HG03025 (cell line): ENCODE measurements around the gene JOSD1.
A peak's percentile ranks its signal among the peaks of the same experiment; 100 is the strongest.

Source experiments
- ATAC-seq: cut with Tn5 transposase; IDR thresholded peaks from one replicate; pipeline ENCODE4 v1.9.1; 2021; ENCODE audit warnings: mild to moderate bottlenecking, moderate library complexity; ENCODE audit not compliant: unreplicated experiment, low FRiP score

JOSD1 gene

DNA sequence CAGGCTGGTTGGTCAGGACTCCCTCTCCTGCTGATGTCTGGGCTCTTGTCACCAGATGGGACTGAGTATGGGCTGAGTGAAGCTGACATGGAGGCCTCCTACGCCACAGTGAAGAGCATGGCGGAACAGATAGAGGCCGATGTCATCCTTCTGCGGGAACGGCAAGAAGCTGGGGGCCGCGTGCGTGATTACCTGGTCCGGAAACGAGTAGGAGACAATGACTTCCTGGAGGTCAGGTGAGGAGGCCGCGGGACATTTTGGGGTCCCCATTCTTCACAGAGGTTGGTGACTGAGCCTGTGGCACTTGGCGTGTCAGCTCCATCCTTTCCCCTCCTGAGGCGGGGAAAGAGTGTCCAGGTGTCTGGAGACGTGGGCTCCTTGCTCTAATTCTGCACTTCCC, 15.1 kb upstream of the JOSD1 start:
- no peak for ATAC-seq

DNA sequence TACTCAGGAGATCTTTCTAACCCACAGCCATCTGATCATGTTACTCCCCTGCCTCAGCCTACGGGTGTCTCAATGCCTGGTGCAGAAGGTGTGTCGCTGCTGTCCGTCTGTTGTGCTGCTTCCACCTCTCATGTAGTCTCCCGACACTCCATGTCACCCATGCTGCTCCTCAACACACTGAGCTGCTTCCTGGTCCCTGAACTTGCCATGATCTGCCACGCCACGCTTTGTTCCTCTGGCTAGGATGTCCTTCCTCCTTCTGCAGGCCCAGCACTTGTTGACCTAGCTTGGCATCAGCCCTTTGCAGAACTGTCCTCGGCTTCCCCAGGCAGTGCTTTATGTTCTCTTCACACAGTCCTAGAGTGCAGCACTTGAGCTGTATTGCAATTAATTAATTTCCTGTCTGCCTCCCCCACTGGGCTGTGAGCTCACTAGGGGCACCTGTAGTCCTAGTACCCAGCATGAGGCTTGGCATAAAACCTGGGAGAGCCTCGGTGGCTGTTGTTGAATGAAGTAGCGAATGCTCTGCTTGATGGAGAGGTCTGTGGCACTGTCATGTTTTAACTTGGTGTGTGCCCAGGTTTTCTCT, 14.5 kb upstream of the JOSD1 start:
- no peak for ATAC-seq

DNA sequence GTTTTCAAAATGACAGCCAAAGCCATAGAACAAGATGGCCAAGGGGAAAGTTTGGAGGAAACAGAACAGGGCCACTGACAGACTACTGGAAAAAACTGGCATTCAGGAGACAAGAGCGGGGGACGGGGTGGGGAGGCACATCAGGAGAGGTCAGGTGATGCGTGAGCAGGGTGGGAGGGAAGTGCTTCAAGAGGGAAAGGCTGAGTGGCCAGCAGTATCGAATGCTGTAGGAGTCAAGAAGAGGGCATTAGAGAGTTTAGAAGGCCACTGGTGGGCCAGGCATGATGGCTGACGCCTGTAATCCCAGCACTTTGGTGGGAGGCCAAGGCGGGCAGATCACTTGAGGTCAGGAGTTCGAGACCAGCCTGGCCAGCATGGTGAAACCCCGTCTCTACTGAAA, 13.2 kb upstream of the JOSD1 start:
- no peak for ATAC-seq

DNA sequence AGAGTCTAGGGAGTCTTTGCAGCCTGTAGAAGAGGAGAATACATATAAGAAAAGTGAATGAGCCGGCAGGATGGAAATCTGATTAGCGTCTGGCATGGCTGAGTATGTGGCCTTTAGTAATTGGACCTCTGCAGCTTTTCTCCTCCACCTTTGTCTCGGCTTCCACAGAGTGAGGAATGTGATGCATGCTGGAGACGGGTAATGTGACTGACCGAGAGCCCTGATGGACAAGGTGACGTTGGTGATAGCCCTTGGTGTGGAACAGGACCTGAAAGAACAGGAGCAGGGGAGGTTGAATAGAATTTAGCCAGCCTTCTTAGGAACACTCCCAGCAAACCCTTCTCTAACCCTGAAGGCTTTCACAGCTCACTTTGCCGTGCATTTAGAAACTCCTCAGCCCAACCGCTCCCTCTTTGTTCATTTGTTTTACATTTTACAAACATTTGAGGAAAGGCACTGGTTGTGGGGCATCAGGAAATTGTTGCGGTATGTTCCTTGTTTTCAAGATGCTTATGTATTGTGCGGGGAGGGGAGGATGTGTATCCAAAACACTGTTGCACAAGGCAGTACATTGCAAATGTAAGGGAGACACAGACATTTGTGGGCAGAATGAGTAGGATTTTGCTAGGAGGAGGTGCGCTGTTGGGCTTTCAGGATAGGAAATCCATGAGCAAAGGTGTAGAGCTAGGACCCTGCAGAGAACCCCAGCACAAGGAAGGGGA, 11.9 kb upstream of the JOSD1 start:
- ATAC-seq, result no peak

DNA sequence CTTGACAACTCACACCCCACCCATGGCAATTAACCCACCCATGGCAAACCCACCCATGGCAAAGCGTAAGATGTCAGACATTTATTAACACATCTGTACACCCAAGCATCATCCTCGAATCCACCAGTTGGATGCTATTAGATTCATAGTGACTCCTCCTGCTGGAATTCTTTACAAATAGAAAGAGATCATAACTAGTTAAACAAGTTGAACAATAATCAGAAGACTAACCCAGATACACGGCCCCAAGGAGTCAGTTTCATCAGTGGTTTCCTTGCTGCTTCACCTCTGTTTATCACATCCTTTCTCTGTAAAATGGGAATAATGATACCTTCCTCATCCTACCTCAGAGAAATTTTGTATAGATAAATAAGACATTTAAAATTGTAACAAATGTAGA, 10.1 kb upstream of the JOSD1 start:
- no peak for ATAC-seq

DNA sequence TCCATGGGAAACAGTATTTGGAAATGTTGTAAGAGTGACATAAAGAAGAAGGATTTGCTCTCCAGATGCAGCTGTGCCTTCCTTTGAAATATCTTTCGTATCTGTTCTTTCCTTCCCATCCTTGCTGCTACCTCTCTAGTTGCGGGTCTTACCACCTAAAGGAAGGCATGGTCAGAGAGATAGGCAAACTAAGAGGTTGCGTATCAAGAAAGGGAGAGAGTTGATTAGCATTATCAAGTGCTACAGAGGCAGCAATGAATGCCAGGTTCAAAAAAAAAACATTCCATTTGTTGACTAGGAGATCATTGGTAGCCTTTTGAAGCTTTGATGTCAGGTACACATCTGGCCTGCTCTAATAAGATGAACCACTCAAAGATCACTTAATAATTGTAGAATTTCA, 9.6 kb upstream of the JOSD1 start:
- ATAC-seq, result no peak

DNA sequence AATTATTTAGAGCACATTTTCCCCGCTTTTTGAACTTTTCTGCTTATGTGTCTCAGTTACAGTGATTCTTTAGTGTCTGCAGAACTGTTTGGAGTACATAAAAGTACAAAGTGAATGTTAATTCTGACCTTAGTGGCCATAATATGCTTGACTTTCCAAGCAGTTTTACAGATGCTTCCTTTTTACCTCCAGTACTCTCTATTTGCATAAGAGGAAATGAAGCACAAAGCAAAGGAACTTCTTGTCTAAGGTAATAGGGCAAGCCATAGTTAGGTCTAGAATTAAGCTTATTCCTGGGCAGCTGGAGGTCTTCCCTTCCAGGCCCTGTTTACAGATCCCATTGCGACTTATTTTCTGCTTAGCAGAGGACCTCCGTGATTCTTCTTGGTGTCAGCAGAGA, 8.6 kb upstream of the JOSD1 start:
- ATAC-seq, result no peak

DNA sequence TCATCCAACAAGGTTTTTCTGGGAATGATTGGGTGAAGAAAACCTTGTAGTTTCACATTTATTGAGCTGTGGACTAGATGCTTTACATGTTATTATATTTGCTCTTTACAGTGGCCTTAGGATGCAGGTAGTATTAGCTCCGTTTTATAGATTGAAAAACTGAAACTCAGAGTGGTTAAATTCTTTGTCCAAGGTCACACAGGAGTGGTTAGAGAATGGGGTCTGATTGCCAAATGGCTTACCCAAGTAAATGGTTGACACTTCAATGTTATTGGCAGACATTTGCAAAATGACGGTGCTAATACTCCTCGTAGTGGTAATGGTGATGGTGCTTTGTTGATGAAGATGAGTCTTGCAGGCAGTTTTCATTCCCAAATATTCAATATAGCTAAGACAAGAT, 7.2 kb upstream of the JOSD1 start:
- no peak for ATAC-seq

DNA sequence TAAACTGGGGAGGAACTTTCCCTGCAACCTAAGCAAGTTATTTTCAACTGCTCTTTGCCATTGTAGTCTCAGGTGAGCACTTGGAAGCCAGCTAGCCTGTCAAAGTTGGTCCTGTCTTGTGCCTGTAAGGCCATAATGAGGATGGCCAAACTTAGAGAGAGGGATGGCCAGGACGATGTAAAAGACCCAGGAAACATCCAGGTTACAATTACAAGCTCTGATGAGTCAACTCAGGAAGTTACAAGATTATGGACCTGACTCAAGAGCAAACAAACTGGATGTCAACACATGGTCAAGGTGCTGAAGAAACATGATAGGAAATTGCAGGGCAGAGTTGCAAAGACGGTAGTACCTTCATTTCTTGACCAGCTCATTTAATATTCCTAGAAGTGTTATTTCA, 6.6 kb upstream of the JOSD1 start:
- no peak for ATAC-seq

DNA sequence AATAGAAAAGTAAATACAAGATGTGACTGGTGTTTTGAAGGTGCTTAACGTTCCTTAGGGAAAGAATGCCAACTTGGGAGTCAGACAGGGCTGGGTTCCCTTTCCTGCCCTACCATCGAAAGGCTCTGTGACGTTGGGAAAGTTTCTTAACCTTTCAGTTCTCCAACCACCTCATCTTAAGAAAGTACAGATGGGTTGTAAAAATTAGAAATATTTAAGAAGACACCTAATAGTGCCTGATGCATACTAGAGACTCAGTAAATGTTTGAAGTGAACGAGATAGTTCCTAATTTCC, 6.1 kb upstream of the JOSD1 start:
- ATAC-seq, result no peak

DNA sequence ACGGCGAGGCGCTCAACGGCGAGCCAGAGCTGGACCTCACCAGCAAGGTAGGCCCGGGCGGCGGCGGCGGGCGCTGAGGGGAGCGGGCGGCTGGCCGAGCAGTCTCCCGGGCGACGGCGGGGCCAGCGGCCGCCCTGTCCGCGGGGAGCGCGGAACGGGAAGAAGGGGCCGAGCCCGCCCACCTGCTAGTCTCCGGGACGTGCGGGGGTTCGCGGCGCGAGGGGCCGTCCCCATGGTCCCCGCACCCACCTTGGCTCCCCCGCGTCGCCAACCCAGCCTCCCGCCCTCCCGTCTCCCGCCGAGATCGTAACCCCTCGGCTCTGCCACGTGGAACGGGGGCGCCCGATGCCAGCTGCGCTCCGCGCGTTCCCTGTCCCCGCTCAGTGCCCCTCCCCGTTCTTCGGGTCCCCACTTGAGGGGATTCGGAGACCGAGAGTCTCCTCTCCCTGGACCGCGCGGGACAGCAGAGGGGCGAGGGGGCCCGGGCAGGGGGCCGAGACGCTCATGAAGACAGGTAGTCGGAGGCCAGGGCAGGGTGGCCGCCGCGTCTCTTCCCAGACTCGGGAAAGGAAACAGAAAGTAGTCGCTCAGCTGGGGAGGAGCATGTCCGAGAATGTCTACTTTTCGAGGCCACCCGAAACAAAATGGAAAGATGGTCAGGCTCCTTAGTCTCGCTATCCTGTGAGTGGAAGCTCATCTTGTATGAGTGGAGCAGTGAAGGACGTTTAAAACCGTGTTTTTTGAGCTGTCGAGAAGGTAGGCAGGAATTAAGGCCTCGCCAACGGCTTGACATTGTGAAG, 5.6 kb upstream of the JOSD1 start:
- peak; percentile 5 for ATAC-seq

DNA sequence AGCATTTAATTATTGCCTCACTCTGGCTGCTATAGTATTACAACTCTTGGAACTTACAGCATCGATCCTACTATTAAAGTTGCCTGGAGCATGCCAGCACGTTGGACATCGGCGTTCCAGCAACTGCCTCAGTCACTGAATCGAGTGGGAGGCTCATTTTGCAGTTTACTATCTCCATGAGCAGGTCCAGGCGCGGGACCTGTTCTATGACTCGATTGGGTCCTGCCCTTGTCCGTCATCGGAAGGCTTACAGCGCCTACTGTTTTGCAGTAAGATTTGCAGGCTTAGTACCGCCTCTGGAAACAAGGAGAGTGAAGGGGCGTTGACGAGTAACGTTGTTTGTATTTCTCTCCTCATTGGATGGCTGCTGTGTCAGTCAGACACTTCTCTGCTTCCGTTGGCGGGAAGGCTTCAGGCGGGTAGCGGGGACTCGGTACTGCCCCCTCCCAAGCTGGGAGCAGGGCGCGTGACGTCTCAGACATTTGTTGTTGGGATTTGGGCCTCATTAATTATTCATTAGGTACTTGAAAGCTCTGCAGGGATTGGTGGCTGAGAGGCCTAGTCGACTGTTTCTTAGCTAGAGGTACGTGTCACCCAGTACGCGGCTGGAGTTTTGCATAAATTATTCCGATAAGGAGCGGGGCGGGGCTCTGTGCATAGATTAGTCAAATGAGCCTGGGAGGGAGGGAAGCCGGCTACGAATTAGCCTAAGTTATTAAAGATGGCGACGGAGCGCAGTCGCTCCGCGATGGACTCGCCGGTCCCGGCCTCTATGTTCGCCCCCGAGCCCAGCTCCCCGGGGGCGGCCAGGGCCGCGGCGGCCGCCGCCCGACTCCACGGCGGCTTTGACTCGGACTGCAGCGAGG, 4.7 kb upstream of the JOSD1 start, which contains the start of gene GTPBP1:
GTPBP1 (plus strand) TSS at position 710 of the 866 bp plus-strand sequence; CDS start at position 722, 12 bp downstream.
- ATAC-seq, result peak; percentile 71

DNA sequence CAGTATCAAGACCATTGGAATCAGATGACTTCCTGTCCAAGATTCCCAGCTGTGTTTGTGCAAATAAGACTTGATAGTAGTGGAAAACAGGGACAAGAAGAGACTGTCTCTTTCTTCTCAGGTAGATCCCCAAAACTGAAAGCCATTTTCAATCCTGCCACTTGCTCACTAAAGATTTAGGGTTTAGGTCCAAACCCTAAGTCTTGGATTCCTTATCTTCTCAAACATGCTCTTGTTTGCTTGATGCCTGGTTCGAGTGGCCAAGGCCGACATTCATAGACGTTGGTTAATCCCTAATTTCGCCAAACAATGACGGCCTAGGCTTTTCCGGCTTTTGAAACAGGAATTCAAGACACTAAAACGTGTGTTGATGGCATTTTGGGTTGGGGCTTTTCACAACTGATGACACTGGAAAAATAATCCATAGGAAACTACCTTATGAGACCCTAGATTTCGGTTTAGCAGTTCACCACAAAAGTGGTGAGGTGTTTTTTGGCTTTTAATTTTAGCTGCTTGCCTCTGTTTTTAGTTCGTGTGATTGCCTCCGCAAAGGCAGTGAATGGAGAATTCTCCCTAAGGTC, 4.0 kb upstream of the JOSD1 start:
- ATAC-seq, result no peak

DNA sequence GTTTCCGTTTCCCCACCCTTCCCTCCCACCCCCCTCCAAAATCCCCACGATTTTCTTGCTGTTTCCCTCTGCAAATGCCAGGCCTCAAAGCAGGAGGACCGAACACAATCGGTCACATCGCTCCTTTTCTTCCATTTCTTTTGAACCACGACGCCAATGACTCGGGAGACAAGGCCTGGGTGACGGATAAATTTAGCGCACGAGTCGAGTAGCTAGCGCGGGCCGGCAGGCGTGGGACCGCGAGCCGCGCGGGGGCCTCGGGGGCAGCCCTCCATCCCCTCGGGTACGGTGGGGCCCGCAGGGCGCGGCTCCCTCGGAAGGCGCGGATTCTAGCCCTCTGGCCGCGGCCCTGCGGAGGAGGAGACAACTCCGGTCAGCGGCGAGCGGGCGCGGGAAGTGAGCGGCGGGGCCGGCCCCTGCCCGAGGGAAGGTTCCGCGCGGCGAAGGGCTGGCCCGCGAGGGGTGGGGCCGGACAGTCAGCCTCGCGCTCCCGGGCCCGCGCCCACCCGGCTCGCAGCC, 414 bp downstream of the JOSD1 start:
- no peak for ATAC-seq

DNA sequence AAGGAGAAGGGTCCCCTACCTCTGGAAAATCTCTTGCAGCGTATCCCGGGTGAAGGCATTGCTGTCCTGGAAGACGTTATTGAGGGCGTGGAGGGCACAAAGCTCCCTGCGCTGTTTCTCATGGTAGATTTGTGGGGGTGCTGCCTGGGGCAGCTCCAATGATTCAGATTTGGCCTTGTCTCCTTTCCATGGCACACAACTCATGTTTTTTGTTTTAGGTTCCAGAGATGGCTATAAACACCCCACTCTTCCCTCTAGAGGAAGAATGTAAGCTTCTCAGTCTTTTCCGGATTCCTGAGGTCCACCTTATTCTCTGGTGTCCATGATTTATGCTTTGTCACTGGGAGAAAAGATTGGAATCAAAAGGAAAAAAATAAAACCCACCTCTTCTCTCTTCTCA, 959 bp downstream of the JOSD1 start:
- ATAC-seq, result no peak

DNA sequence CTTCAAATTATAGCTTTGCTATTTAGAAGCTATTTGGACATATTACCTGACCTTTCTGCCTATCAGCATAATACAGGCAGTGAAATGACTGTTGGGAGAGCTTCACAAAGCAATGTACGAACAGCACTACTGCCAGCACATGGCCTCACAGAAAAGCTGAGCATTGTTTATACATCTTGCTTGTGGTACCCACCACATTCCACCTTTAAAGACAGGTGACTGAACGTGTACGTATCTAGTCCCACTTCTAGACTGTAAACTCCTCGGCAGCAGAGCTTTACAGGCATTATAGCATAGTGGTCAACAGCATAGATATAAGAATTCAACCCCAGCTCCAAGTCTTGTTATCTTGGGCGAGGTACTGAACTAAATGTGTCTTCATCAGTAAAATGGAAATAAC, 1.6 kb downstream of the JOSD1 start:
- ATAC-seq, result no peak

DNA sequence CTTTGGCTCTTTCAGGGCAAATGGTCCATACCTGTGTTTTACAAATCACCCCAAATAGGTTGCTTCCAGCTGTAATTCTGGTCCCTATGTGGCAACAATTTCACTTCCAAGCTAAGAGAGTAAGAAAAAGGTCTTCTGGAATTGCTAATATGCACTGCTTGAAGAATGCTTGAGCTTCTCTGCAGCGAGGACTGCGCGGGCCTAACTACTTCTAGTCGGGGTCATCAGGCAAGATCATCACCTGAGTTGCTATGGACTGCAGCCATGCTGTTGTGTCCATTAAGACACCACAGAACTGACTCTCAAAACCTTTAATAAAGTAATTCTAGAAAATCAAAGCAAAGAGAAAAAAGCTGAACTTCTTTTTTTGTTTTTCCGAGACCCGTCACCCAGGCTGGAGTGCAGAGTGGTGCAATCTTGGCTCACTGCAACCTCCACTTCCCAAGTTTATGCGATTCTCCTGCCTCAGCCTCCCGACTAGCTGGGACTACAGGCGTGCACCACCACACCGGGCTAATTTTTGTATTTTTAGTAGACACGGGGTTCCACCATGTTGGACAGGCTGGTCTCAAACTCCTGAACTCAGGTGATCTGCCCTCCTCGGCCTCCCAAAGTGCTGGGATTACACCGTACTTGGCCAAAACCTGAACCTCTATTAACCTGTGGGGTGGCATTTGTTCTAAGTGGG, 2.2 kb downstream of the JOSD1 start:
- ATAC-seq, result no peak

DNA sequence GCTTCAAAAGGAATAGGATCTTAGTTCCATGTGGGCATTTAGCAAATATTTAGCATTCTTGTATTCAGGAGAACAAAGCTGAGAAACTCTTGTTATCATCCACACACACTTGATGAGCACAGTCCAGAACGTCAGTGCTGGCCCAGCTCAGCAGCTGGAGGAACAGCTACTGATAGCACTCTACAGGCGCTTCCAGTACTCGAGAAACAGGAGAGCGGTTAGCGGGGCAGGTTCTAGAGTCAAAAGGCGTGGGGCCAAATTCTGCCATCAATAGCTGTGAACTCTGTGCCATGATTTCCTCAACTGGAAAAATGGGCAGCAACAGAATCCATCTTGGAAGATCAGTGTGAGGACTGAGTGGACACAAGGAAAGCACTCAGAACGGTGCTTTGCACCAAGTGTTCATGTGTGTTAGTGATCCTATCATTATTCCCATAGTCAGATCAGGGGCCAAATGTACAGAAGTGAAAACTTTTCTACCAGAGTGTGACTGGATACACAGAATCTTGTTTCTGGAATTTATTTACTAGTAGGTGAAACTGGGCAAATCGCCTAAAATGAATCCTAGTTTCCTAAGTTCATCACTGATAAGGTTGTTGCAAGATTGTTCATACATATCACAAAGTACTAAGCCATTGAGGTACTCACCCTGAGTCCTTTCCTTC, 3.2 kb downstream of the JOSD1 start:
- ATAC-seq, result no peak
